HEK293 (cell line): ENCODE results near the gene DPP9.
A peak's percentile ranks its signal among the peaks of the same experiment; 100 is the strongest.

Experiments
- CTCF ChIA-PET: fragments of 350-600 bp; formaldehyde crosslinking; extraction: SDS; loops from one replicate; lab custom pipeline; 2021; ENCODE audit warnings: antibody characterized with exemption; lab: Yijun Ruan, JAX
- POLR2A ChIA-PET: fragments of 300-600 bp; formaldehyde crosslinking; extraction: SDS; loops from one replicate; lab custom pipeline; 2020; ENCODE audit warnings: antibody characterized with exemption, inconsistent platforms; lab: Yijun Ruan, JAX
- H3K27ac ChIP-seq: fragments of 200-500 bp; sonication (Bioruptor generic); 2 replicates; pipeline ENCODE4 v1.5.1; 2014; ENCODE audit warnings: low read depth, low read length, control low read depth, inconsistent platforms; ENCODE audit errors: extremely low read depth
- H3K36me3 ChIP-seq, 2 experiments: fragments of 200-500 bp in 1 of 2; sonication (Bioruptor generic) in 1 of 2; 1 replicate in 1 of 2; 2 replicates in 1 of 2; pipeline ENCODE4 v1.5.1; 2014 to 2017; ENCODE audit warnings: inconsistent platforms in 2 of 2, low read length in 2 of 2; ENCODE audit not compliant: control insufficient read depth in 2 of 2, insufficient read depth in 1 of 2
- H3K4me1 ChIP-seq: fragments of 200-500 bp; sonication (Bioruptor generic); 2 replicates; pipeline ENCODE4 v1.5.1; 2014; ENCODE audit warnings: mild to moderate bottlenecking, low read length, inconsistent platforms; ENCODE audit not compliant: control insufficient read depth, insufficient read depth
- H3K4me3 ChIP-seq: 2 replicates; pipeline ENCODE4 v1.5.1; 2011; ENCODE audit warnings: low read depth, mild to moderate bottlenecking, control low read depth, low read length, moderate library complexity
- H3K9me3 ChIP-seq: fragments of 200-500 bp; sonication (Bioruptor generic); 2 replicates; pipeline ENCODE4 v1.5.1; 2014; ENCODE audit warnings: low read depth, low read length, inconsistent platforms; ENCODE audit not compliant: control insufficient read depth, insufficient read depth
- GLI4 ChIP-seq: fragments of 450-650 bp; formaldehyde crosslinking; IDR thresholded peaks from 2 replicates; pipeline ENCODE4 v1.5.1; 2016; ENCODE audit warnings: missing biosample characterization, missing genetic modification characterization
- IKZF3 ChIP-seq: fragments of 450-650 bp; IDR thresholded peaks from 2 replicates; pipeline ENCODE4 v1.5.0; 2018; ENCODE audit warnings: missing biosample characterization, mild to moderate bottlenecking, missing genetic modification characterization, moderate library complexity
- MYNN ChIP-seq: fragments of 450-650 bp; formaldehyde crosslinking; IDR thresholded peaks from 2 replicates; pipeline ENCODE4 v1.5.1; 2016; ENCODE audit warnings: missing biosample characterization, missing genetic modification characterization, borderline replicate concordance
- OVOL3 ChIP-seq: fragments of 450-650 bp; formaldehyde crosslinking; IDR thresholded peaks from 2 replicates; pipeline ENCODE4 v1.5.1; 2016; ENCODE audit warnings: missing biosample characterization, missing genetic modification characterization
- PRDM1 ChIP-seq: fragments of 450-650 bp; formaldehyde crosslinking; IDR thresholded peaks from 2 replicates; pipeline ENCODE4; 2016; ENCODE audit warnings: missing biosample characterization, missing genetic modification characterization
- SP2 ChIP-seq: fragments of 450-650 bp; formaldehyde crosslinking; IDR thresholded peaks from 2 replicates; pipeline ENCODE4 v1.5.1; 2016; ENCODE audit warnings: missing biosample characterization, missing genetic modification characterization
- ZBTB1 ChIP-seq: fragments of 450-650 bp; formaldehyde crosslinking; IDR thresholded peaks from 2 replicates; pipeline ENCODE4 v1.5.1; 2016; ENCODE audit warnings: missing biosample characterization, missing genetic modification characterization
- ZBTB17 ChIP-seq: fragments of 450-650 bp; formaldehyde crosslinking; IDR thresholded peaks from 2 replicates; pipeline ENCODE4 v1.5.1; 2016; ENCODE audit warnings: missing biosample characterization, missing genetic modification characterization
- ZFHX2 ChIP-seq: fragments of 450-650 bp; formaldehyde crosslinking; conservative IDR thresholded peaks from 2 replicates; pipeline ENCODE4 v1.5.1; 2016; ENCODE audit warnings: missing biosample characterization, missing genetic modification characterization
- ZNF112 ChIP-seq: fragments of 450-650 bp; formaldehyde crosslinking; IDR thresholded peaks from 2 replicates; pipeline ENCODE4 v1.5.0; 2017; ENCODE audit warnings: missing biosample characterization, missing genetic modification characterization
- ZNF155 ChIP-seq: fragments of 450-650 bp; formaldehyde crosslinking; IDR thresholded peaks from 2 replicates; pipeline ENCODE4 v1.5.1; 2016; ENCODE audit warnings: missing biosample characterization, missing genetic modification characterization
- ZNF19 ChIP-seq: fragments of 450-650 bp; formaldehyde crosslinking; IDR thresholded peaks from 2 replicates; pipeline ENCODE4; 2016; ENCODE audit warnings: missing biosample characterization, missing genetic modification characterization, low read depth
- ZNF23 ChIP-seq: fragments of 450-650 bp; formaldehyde crosslinking; IDR thresholded peaks from 2 replicates; pipeline ENCODE4 v1.5.1; 2016; ENCODE audit warnings: missing biosample characterization, missing genetic modification characterization, borderline replicate concordance
- ZNF335 ChIP-seq: fragments of 450-650 bp; formaldehyde crosslinking; conservative IDR thresholded peaks from 2 replicates; pipeline ENCODE4 v1.5.1; 2016; ENCODE audit warnings: missing biosample characterization, missing genetic modification characterization
- ZNF341 ChIP-seq: fragments of 450-650 bp; formaldehyde crosslinking; IDR thresholded peaks from 2 replicates; pipeline ENCODE4; 2016; ENCODE audit warnings: low read depth, missing biosample characterization, missing genetic modification characterization
- ZNF423 ChIP-seq: fragments of 450-650 bp; formaldehyde crosslinking; IDR thresholded peaks from 2 replicates; pipeline ENCODE4 v1.5.1; 2016; ENCODE audit warnings: missing biosample characterization, missing genetic modification characterization
- ZNF544 ChIP-seq: fragments of 450-650 bp; formaldehyde crosslinking; IDR thresholded peaks from 2 replicates; pipeline ENCODE4 v1.5.0; 2017; ENCODE audit warnings: missing biosample characterization, missing genetic modification characterization
- ZNF626 ChIP-seq: fragments of 450-650 bp; sonication (Bioruptor Pico); formaldehyde crosslinking; IDR thresholded peaks from 2 replicates; pipeline ENCODE4 v1.5.1; 2018; ENCODE audit warnings: missing biosample characterization, missing genetic modification characterization, inconsistent platforms
- ZNF768 ChIP-seq: fragments of 450-650 bp; formaldehyde crosslinking; IDR thresholded peaks from 2 replicates; pipeline ENCODE4 v1.5.1; 2018; ENCODE audit warnings: missing biosample characterization, mild to moderate bottlenecking, missing genetic modification characterization
- ZNF830 ChIP-seq: fragments of 450-650 bp; IDR thresholded peaks from 2 replicates; pipeline ENCODE4 v1.5.0; 2018; ENCODE audit warnings: missing biosample characterization, missing genetic modification characterization, low read depth, mild to moderate bottlenecking, moderate library complexity
- TF ChIP-seq, protein P1 (sequence below): fragments of 450-650 bp; formaldehyde crosslinking; IDR thresholded peaks from 2 replicates; pipeline ENCODE4 v1.5.1; 2016; ENCODE audit warnings: missing biosample characterization, missing genetic modification characterization
- TF ChIP-seq, protein P2 (sequence below): fragments of 450-650 bp; formaldehyde crosslinking; IDR thresholded peaks from 2 replicates; pipeline ENCODE4 v1.5.1; 2017; ENCODE audit warnings: missing biosample characterization, missing genetic modification characterization
- TF ChIP-seq, protein P3 (sequence below): fragments of 450-650 bp; formaldehyde crosslinking; IDR thresholded peaks from 2 replicates; pipeline ENCODE4 v1.5.1; 2016; ENCODE audit warnings: missing biosample characterization, missing genetic modification characterization
- TF ChIP-seq, protein P4 (sequence below): sonication (generic); formaldehyde crosslinking; IDR thresholded peaks from 2 replicates; pipeline ENCODE4 v1.8.1; 2022; ENCODE audit warnings: mild to moderate bottlenecking, moderate library complexity, missing genetic modification reagents
- TF ChIP-seq, protein P5 (sequence below): fragments of 450-650 bp; formaldehyde crosslinking; IDR thresholded peaks from 2 replicates; pipeline ENCODE4 v1.5.1; 2017; ENCODE audit warnings: missing biosample characterization, missing genetic modification characterization

The DPP9 gene

DNA sequence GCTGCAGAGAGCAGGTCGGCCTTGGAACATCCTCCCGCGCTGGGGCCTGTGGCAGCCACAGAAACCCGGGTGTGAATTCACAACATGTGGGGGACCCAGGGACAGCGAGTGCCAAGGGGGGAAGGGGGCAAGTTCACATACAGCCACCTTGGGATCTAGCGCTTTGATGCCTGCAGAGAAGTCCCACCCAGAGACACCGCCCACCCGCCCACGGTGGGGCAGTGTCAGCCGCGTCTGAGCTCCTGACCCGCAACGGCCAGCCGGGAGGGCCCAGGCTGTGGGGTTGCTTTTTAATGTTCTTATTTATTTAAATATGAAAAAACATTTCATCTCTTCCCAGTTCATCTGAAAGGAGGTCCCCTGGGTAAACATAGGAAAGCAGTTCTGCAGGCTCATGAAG lies 66.4 kb downstream of the DPP9 start (continued):
- TF ChIP-seq ZNF23 (tag by site-specific recombination): no peak
- TF ChIP-seq, all 188 proteins: peak for 0

DNA sequence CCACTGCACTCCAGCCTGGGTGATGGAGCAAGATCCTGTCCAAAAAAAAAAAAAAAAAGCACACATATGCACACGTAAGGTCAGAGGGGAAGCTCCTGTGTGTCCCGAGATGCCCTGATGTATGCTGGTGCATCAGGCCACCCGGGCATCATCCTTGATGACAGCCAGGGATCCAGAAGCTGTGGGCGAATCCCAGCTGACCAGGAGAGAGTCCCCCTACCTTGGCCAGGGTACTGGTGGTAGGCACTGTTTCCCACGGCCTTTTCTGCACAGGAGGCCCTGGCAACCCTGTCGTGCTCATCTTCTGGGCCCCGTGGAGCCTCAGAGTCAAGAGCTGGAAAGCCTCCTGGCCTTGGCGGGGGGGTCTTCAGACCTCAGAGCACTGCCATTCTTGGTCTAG lies 67.5 kb downstream of the DPP9 start:
- no peaks in the 10 kb centered on the region for H3K9me3 ChIP-seq
- no peak for TF ChIP-seq ZNF335 (tag by site-specific recombination)
- TF ChIP-seq OVOL3 (tag by site-specific recombination): no peak
- no peak for TF ChIP-seq ZNF830 (tag by site-specific recombination)
- TF ChIP-seq ZNF626 (tag by site-specific recombination): no peak
- TF ChIP-seq, protein P1, sequence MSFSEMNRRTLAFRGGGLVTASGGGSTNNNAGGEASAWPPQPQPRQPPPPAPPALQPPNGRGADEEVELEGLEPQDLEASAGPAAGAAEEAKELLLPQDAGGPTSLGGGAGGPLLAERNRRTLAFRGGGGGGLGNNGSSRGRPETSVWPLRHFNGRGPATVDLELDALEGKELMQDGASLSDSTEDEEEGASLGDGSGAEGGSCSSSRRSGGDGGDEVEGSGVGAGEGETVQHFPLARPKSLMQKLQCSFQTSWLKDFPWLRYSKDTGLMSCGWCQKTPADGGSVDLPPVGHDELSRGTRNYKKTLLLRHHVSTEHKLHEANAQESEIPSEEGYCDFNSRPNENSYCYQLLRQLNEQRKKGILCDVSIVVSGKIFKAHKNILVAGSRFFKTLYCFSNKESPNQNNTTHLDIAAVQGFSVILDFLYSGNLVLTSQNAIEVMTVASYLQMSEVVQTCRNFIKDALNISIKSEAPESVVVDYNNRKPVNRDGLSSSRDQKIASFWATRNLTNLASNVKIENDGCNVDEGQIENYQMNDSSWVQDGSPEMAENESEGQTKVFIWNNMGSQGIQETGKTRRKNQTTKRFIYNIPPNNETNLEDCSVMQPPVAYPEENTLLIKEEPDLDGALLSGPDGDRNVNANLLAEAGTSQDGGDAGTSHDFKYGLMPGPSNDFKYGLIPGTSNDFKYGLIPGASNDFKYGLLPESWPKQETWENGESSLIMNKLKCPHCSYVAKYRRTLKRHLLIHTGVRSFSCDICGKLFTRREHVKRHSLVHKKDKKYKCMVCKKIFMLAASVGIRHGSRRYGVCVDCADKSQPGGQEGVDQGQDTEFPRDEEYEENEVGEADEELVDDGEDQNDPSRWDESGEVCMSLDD (tag by site-specific recombination): no peak
- TF ChIP-seq ZBTB1 (tag by site-specific recombination): no peak
- no peak for TF ChIP-seq ZNF155 (tag by site-specific recombination)
- no peak for TF ChIP-seq ZNF423 (tag by site-specific recombination)
- no peak for TF ChIP-seq MYNN (tag by site-specific recombination)
- TF ChIP-seq, protein P2, sequence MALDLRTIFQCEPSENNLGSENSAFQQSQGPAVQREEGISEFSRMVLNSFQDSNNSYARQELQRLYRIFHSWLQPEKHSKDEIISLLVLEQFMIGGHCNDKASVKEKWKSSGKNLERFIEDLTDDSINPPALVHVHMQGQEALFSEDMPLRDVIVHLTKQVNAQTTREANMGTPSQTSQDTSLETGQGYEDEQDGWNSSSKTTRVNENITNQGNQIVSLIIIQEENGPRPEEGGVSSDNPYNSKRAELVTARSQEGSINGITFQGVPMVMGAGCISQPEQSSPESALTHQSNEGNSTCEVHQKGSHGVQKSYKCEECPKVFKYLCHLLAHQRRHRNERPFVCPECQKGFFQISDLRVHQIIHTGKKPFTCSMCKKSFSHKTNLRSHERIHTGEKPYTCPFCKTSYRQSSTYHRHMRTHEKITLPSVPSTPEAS (tag by site-specific recombination): no peak
- ChIA-PET POLR2A (interaction anchor here (1.0 kb wide), 1 partner anchor 9 kb away, joined by 7 read pairs; no protein-coding TSS in a partner anchor), CTCF (interaction anchor here (0.6 kb wide), 1 partner anchor 20 kb away, joined by 3 read pairs; no protein-coding TSS in a partner anchor)
- no peak overlapping the region for H3K27ac ChIP-seq
- H3K4me3 ChIP-seq: no peak overlapping the region
- peaks cover 3 to 73% of the 10 kb centered on the region in 2 experiments; a peak in 2 of 3 replicates for H3K36me3 ChIP-seq
- H3K4me1 ChIP-seq: no peaks in the 10 kb centered on the region

DNA sequence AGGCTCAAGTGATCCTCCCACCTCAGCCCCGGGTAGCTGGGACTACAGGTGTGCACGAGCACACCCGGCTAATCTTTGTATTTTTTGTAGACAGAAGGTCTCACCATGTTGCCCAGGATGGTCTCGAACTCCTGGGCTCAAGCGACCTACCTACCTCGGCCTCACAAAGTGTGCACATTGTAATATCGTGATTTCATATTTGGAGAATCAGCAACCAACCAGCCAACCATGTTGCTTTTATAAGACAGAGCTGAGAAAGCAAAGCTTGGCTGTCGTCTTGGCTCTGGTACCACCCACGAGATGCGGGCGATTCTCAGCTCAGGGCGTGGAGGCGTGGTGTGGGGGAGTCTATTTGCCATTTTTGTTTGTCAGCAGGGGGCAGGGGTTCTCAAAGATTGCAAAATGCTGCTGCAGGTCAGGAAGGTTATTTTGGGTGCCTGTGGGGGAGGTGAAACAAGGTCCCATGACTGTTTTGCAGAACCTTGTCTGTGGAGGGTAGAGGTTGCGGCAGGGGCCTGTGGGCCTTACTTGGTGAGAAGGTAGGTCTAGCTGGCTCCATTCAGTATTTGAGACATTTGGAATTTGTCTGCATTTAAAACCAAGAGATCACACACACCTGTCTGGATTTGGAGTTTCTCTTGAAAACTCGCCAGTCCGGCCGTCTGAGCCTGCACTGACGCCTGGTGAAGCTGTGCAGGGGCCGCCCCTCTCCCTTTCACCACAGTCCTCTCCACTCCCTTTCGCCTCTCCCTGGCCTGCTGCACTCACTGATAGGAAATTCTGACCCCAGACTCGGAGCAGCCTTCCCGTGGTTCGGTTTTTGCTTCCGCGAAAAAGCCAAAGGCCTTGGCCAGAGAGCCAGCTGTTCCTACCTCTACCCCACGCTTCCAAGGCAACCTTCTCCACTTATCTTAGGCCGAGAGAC lies 68.9 kb downstream of the DPP9 start:
- no peaks in the 10 kb centered on the region for H3K9me3 ChIP-seq
- ChIA-PET POLR2A (no interaction called here), CTCF (interaction anchor here (0.5 to 0.8 kb wide), 2 partner anchors 18 to 421 kb away, joined by 3 to 4 read pairs; no protein-coding TSS in a partner anchor)
- H3K36me3 ChIP-seq: peaks cover 0 to 61% of the 10 kb centered on the region in 2 experiments; a peak in 2 of 3 replicates
- H3K27ac ChIP-seq: no peak overlapping the region
- H3K4me1 ChIP-seq: no peaks in the 10 kb centered on the region
- H3K4me3 ChIP-seq: no peak overlapping the region
- TF ChIP-seq PRDM1 (tag by site-specific recombination): 0 out of 2 replicates have a peak, but pooled peaks have one; percentile 11
- no peak for TF ChIP-seq SP2
- no peak for TF ChIP-seq IKZF3 (tag by site-specific recombination)
- TF ChIP-seq ZNF112 (tag by site-specific recombination): no peak
- TF ChIP-seq ZNF19 (tag by site-specific recombination): no peak
- peak; percentile 95 for TF ChIP-seq ZFHX2
- TF ChIP-seq, protein P3, sequence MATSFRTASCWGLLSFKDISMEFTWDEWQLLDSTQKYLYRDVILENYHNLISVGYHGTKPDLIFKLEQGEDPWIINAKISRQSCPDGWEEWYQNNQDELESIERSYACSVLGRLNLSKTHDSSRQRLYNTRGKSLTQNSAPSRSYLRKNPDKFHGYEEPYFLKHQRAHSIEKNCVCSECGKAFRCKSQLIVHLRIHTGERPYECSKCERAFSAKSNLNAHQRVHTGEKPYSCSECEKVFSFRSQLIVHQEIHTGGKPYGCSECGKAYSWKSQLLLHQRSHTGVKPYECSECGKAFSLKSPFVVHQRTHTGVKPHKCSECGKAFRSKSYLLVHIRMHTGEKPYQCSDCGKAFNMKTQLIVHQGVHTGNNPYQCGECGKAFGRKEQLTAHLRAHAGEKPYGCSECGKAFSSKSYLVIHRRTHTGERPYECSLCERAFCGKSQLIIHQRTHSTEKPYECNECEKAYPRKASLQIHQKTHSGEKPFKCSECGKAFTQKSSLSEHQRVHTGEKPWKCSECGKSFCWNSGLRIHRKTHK (tag by site-specific recombination): no peak
- no peak for TF ChIP-seq ZNF768 (tag by site-specific recombination)
- no peak for TF ChIP-seq ZNF341 (tag by site-specific recombination)
- TF ChIP-seq ZNF544 (tag by site-specific recombination): no peak
- no peak for TF ChIP-seq GLI4 (tag by site-specific recombination)
- TF ChIP-seq, protein P4, sequence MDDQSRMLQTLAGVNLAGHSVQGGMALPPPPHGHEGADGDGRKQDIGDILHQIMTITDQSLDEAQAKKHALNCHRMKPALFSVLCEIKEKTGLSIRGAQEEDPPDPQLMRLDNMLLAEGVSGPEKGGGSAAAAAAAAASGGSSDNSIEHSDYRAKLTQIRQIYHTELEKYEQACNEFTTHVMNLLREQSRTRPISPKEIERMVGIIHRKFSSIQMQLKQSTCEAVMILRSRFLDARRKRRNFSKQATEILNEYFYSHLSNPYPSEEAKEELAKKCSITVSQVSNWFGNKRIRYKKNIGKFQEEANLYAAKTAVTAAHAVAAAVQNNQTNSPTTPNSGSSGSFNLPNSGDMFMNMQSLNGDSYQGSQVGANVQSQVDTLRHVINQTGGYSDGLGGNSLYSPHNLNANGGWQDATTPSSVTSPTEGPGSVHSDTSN (CRISPR knock-in tag): no peak
- no peak for TF ChIP-seq ZBTB17 (tag by site-specific recombination)
- TF ChIP-seq, protein P5, sequence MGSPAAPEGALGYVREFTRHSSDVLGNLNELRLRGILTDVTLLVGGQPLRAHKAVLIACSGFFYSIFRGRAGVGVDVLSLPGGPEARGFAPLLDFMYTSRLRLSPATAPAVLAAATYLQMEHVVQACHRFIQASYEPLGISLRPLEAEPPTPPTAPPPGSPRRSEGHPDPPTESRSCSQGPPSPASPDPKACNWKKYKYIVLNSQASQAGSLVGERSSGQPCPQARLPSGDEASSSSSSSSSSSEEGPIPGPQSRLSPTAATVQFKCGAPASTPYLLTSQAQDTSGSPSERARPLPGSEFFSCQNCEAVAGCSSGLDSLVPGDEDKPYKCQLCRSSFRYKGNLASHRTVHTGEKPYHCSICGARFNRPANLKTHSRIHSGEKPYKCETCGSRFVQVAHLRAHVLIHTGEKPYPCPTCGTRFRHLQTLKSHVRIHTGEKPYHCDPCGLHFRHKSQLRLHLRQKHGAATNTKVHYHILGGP (tag by site-specific recombination): no peak
